Bronchial epithelial cell (primary cell): ENCODE measurements around the gene TRA2B. TPM values are rescaled to one million over a fixed set of nuclear protein-coding genes. Genes with fewer than 3 reads are reported as not detected.
A peak's percentile ranks its signal among the peaks of the same experiment; 100 is the strongest.

Experiments
- DNase-seq: peaks from one replicate; pipeline ENCODE4 v3.0.0-alpha.2; 2010; ENCODE audit warnings: low read depth
- FAIRE-seq: peaks from 2 replicates; lab custom pipeline; 2011; peaks lifted over from hg19 to GRCh38; lab: Jason Lieb, UNC
- H3K27me3 ChIP-seq: 2 replicates; pipeline ENCODE4 v1.5.1; 2011; ENCODE audit warnings: low read length; ENCODE audit not compliant: control insufficient read depth, insufficient read depth
- H3K36me3 ChIP-seq: 2 replicates; pipeline ENCODE4 v1.5.1; 2011; ENCODE audit warnings: low read length; ENCODE audit not compliant: control insufficient read depth, insufficient read depth
- H3K4me3 ChIP-seq: 2 replicates; pipeline ENCODE4 v1.5.1; 2011; ENCODE audit warnings: mild to moderate bottlenecking, low read depth, low read length, control low read depth
- CTCF ChIP-seq: IDR thresholded peaks from 2 replicates; pipeline ENCODE4 v1.5.1; 2011; ENCODE audit warnings: mild to moderate bottlenecking, moderate library complexity, low read length, control low read depth, inconsistent platforms; ENCODE audit not compliant: insufficient read depth, severe bottlenecking
- total RNA-seq: library from RNA; depleted of rRNA; stranded (reverse); fragments of >200 nt; gene quantifications from 2 replicates; pipeline ENCODE4 v1.2.1, GENCODE V29; 2014

TRA2B gene
- total RNA-seq, 1 donor from 2014 or later, result 202 TPM

DNA sequence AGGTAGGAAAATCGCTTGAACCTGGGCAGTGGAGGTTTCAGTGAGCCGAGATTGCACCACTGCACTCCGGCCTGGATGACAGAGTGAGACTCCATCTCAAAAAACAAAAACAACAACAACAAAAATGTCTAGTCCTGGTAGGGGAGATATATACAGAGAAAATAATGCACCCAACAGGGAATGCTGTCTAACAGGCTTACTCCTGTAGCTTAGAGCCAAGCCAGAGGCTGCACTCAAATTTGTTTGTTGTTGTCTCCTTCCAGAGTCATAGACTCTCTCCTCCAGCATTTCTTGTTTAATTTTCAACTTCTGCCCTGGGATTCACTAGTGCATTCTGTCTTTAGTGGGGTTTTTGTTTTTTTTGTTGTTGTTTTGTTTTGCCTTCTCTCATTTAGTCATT, 4.6 kb upstream of the TRA2B start:
- DNase-seq (no peak), FAIRE-seq (no peak)
- Histone ChIP-seq H3K27me3 (no peaks in the 10 kb centered on the region), H3K4me3 (no peak overlapping the region), H3K36me3 (no peaks in the 10 kb centered on the region)
- no peak for TF ChIP-seq CTCF

GRCh38 chr3:185940951-185941350, 3.1 kb upstream of the TRA2B start:
- no peak for TF ChIP-seq CTCF
- no peaks in the 10 kb centered on the region for H3K36me3 ChIP-seq
- DNase-seq (peak; percentile 90), FAIRE-seq (no peak)
- H3K4me3 ChIP-seq, result no peak overlapping the region
- H3K27me3 ChIP-seq, result no peaks in the 10 kb centered on the region

DNA sequence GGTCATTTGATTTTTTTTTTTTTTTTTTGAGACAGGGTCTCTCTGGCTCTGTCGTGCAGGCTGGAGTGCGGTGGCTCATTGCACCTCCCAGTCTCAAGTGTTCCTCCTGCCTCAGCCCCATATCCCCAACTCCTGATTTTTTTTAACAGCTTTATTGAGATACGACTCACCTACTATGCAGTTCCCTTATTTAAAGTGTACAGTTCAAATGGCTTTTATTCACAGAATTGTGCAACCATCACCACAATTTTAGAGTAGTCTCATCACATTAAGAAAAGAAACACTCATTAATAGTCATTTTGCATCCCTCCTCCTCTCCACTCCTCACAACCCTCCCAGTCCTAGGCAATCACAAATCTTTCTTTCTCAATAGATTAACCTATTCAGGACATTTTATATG, 1.9 kb upstream of the TRA2B start:
- Histone ChIP-seq H3K27me3 (no peaks in the 10 kb centered on the region), H3K4me3 (no peak overlapping the region), H3K36me3 (no peaks in the 10 kb centered on the region)
- no peak for FAIRE-seq
- no peak for TF ChIP-seq CTCF
- peak; percentile 53 for DNase-seq

DNA sequence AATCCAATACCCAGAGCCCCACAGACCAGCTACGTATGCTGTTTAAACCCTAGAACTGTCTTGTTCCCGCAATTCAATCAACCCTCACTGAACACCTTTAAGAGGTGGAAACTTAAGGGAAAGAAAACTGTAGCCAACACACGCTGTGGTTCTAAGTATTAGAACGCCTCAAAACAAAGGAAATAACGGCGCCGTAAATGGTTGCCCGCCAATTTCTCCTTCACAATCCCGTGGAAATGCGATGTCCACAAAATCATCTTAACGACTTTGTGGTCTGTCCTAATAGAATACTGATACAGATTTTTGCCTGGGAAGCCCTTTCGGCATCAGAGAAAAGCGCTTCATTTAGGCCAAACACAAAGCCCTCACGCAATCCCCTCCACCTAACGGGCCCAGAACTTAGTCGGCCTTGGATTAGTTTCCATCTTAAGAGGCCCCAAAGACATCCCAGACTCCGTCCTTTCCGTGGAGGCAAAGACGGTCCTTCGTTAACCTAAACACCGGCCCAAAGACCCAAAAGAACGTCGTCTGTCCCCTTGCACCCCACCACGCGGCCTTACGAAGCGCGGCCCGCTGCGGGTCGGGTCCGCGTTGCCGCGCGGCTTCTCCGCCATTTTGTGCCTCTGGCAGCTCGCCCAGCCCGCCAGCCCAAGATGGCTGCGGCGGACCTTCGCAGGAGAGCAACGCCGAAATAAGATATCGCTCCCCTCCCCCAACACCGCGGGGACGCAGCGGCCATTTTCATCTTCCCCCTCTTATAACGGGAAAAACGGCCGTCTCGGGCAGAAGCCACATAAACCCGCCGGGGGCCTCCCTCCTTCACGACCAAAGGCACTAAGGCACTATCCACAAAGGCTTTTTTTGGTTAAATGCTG, 763 bp downstream of the TRA2B start:
- FAIRE-seq (no peak), DNase-seq (peak; percentile 63)
- H3K27me3 ChIP-seq, result no peaks in the 10 kb centered on the region
- TF ChIP-seq CTCF, result no peak
- peak overlapping the region; percentile 100 for H3K4me3 ChIP-seq
- H3K36me3 ChIP-seq, result peaks cover 1% of the 10 kb centered on the region

GRCh38 chr3:185936273-185936629, 1.6 kb downstream of the TRA2B start:
- no peak for FAIRE-seq
- DNase-seq, result no peak
- H3K4me3 ChIP-seq, result peak overlapping the region; percentile 100
- TF ChIP-seq CTCF, result no peak
- H3K27me3 ChIP-seq, result no peaks in the 10 kb centered on the region
- H3K36me3 ChIP-seq, result peaks cover 1% of the 10 kb centered on the region
